IPS-20b (cell line): Measurements from ENCODE around the gene AKAP8L.
"Not testable (repeated sequence)": the region's sequence is repeated elsewhere in the genome, so short reads cannot be mapped to it uniquely, and the experiment has no call there.

ENCODE experiments used
- H3K27ac ChIP-seq: one replicate; pipeline ENCODE4 v1.5.1; 2013; ENCODE audit warnings: low read length
- H3K27me3 ChIP-seq: 2 replicates; pipeline ENCODE4 v1.6.1; 2013; ENCODE audit warnings: mild to moderate bottlenecking, low read length, inconsistent platforms; ENCODE audit not compliant: insufficient read depth
- H3K36me3 ChIP-seq: 2 replicates; pipeline ENCODE4 v1.6.1; 2013; ENCODE audit warnings: low read depth, mild to moderate bottlenecking, inconsistent platforms, low read length, moderate library complexity; ENCODE audit not compliant: insufficient read depth
- H3K4me1 ChIP-seq: 2 replicates; pipeline ENCODE4 v1.6.1; 2013; ENCODE audit warnings: mild to moderate bottlenecking, control low read depth, inconsistent platforms, low read length, moderate library complexity; ENCODE audit not compliant: insufficient read depth
- H3K4me3 ChIP-seq: 2 replicates; pipeline ENCODE4 v1.5.1; 2013; ENCODE audit warnings: mild to moderate bottlenecking, low read length, inconsistent platforms
- H3K9ac ChIP-seq: 2 replicates; pipeline ENCODE4 v1.6.1; 2013; ENCODE audit warnings: low read depth, mild to moderate bottlenecking, inconsistent platforms, low read length, moderate library complexity
- H3K9me3 ChIP-seq: 2 replicates; pipeline ENCODE4 v1.6.1; 2013; ENCODE audit warnings: mild to moderate bottlenecking, low read depth, low read length, inconsistent platforms; ENCODE audit not compliant: insufficient read depth

The AKAP8L gene

DNA sequence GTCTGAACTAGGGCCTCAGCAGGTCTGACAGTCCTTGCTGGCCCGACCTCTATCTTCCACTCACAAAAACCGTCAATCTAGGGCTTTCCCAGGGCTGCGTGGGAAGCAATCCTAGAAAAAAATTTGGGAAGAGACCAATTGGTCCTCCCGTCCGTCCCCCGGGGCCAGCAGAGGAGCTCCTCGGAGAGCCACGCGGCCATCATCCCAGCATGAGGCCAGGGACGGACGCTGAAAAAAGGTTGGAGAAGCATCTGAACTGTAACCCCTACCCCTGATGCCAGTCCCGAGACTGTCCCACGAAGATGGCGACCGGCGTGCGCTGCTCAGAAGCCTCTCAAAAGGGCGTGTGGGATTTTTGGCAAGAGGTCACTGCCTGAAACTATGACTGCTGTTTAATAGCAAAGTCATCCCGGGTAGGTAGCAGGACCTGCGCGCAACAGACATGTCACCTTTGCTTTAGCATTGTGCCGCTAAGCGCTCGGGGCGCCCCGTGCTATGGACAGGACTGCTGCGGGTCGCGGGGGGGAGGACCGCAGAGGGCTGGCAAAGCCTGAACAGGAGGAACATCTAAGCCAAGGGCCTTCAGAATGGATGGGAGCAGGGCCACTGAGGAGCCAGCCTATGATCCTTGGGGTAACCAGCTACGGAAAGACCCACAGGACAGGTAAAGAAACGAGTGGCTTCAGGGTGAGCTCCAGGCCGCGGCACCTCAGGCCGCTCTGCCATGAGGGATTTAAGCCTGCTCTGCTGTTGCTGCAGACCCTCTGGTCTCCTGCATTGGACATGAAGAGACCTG, 49.8 kb downstream of the AKAP8L start:
- no peaks in the 10 kb centered on the region for H3K27me3 ChIP-seq
- H3K9ac ChIP-seq = no peak overlapping the region
- H3K4me1 ChIP-seq = no peaks in the 10 kb centered on the region
- no peaks in the 10 kb centered on the region for H3K9me3 ChIP-seq
- peaks cover 93% of the 10 kb centered on the region for H3K36me3 ChIP-seq
- H3K27ac ChIP-seq = no peak overlapping the region
- no peak overlapping the region for H3K4me3 ChIP-seq

DNA sequence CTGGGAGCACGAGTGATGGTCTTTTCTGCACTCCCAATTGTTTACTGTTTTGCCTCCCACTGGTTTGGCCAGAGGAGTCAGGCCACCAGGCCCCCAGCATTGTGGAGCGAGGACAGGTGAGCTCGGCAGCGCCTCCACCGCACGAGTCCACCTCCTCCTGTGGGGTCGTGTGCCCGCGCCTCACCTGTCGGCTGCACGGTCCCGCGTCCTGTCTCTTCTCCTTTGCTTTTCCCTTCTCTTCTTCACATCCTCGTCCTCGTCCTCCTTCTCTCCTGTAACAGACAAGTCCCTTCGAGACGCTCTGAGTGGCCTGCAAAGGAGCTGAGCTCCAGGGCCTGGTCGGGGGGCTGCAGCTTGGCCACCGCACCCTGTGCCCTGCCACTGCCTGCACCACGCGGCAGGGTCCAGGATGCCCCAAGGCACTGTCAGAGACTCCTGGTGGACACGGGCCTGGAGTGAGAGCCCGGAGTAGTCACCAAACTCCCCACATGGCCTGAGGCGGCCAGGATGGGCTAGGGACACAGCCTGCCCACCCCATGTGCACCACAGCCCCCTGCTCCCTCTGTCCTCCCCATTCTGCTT, 50.6 kb downstream of the AKAP8L start:
- Histone ChIP-seq H3K9me3 (no peaks in the 10 kb centered on the region), H3K4me3 (no peak overlapping the region), H3K27ac (no peak overlapping the region), H3K9ac (no peak overlapping the region), H3K36me3 (peaks cover 87% of the 10 kb centered on the region), H3K27me3 (no peaks in the 10 kb centered on the region), H3K4me1 (no peaks in the 10 kb centered on the region)

DNA sequence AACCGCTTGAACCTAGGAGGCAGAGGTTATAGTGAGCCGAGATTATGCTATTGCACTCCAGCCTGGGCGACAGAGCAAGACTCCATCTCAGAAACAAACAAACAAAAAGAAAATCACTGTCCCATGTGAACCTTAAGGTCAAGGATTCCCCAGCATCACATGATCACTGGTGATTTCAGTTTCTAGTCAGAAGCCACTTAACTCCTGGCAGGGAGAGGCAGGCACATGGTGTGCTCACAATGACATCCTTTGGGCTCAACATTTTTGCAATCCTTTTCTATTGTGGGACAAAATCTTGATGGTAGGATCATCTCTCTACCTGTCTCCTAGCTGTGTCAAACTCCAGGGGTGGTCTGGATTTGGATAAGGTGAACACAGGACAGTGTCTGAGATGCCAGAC, 51.3 kb downstream of the AKAP8L start:
- H3K4me1 ChIP-seq = no peaks in the 10 kb centered on the region
- H3K36me3 ChIP-seq = peaks cover 80% of the 10 kb centered on the region
- H3K9me3 ChIP-seq = no peaks in the 10 kb centered on the region
- no peak overlapping the region for H3K27ac ChIP-seq
- H3K27me3 ChIP-seq = no peaks in the 10 kb centered on the region
- H3K4me3 ChIP-seq = no peak overlapping the region
- no peak overlapping the region for H3K9ac ChIP-seq

DNA sequence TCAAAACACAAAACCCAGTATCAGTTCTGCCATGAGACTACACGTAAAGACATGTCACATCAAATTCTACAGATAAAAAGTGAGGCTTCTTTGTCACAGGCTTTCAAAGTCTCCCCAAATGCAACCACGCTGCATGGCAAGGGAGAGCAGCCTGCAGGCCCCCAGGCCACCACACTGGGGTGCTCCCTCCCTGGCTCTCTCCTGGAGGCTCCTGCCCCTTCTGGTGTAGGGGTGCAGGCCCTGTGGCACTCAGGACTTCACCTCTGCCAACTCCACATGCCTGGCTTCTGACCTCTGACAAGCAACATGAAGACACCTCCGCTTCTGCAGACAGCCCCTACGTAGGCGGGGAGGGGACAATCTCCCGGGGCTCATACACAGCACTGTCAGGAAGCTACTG, 53.5 kb downstream of the AKAP8L start:
- H3K36me3 ChIP-seq = peaks cover 79% of the 10 kb centered on the region
- no peaks in the 10 kb centered on the region for H3K9me3 ChIP-seq
- H3K4me3 ChIP-seq = no peak overlapping the region
- no peaks in the 10 kb centered on the region for H3K4me1 ChIP-seq
- H3K9ac ChIP-seq = no peak overlapping the region
- H3K27ac ChIP-seq = no peak overlapping the region
- H3K27me3 ChIP-seq = no peaks in the 10 kb centered on the region

DNA sequence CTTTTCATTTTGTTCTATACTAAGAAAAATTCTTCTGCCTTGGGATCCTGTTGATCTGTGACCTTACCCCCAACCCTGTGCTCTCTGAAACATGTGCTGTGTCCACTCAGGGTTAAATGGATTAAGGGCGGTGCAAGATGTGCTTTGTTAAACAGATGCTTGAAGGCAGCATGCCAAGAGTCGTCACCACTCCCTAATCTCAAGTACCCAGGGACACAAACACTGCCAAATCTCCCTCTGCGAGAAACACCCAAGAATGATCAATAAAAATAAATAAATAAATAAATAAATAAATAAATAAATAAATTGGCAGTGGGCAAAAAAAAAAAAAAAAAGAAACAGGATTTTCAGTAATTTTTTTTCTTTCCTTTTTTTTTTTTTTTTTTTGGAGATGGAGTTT, 55.0 kb downstream of the AKAP8L start:
- not testable (repeated sequence) for H3K9ac ChIP-seq, H3K4me3 ChIP-seq, H3K4me1 ChIP-seq, H3K27me3 ChIP-seq, H3K9me3 ChIP-seq, H3K27ac ChIP-seq
- H3K36me3 ChIP-seq = peaks cover 78% of the 10 kb centered on the region

DNA sequence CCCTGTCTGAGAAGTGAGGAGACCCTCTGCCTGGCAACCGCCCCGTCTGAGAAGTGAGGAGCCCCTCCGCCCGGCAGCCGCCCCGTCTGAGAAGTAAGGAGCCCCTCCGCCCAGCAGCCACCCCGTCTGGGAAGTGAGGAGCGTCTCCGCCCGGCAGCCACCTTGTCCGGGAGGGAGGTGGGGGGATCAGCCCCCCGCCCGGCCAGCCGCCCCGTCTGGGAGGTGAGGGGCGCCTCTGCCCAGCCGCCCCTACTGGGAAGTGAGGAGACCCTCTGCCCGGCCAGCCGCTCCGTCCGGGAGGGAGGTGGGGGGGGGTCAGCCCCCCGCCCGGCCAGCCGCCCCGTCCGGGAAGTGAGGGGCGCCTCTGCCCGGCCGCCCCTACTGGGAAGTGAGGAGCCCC, 55.7 kb downstream of the AKAP8L start:
- not testable (repeated sequence) for H3K27me3 ChIP-seq, H3K27ac ChIP-seq, H3K4me1 ChIP-seq, H3K9me3 ChIP-seq, H3K9ac ChIP-seq, H3K4me3 ChIP-seq
- H3K36me3 ChIP-seq = peaks cover 78% of the 10 kb centered on the region

DNA sequence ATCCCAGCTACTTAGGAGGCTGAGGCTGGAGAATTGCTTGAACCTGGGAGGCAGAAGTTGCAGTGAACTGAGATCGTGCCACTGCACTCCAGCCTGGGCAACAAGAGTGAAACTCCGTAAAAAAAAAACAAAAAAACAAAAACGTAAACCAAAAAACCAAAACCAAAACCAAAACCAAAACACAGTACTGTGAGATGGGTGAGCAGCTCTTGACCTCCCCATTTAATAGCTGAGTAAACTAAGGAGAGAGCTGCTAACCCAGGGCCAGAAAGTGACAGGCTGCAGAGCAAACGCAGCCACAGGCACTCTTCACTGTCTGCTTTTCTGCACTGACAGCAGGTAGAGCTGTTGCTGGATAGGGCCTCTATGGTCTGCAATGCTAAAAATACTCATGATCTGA, 58.8 kb downstream of the AKAP8L start:
- not testable (repeated sequence) for H3K27me3 ChIP-seq, H3K4me3 ChIP-seq
- H3K36me3 ChIP-seq = peaks cover 74% of the 10 kb centered on the region

DNA sequence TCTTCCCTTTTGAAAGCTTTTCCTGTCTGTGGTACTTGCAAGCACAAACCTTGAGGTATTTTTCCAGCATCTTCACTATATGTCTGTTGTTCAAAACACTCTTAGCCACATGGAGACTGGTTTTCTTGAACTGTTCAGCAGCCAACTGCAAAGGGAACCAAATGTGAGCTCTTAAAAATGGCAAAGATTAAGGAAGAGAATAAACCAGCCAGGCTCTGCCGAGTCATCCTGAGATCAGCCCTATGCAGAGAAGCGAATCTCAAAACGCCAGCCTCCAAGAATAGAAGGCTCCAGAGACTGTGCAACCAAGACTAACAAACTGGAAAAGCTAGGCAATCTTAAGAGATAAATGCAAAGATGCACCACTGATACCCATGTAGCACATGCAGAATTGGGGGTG, 59.9 kb downstream of the AKAP8L start:
- H3K27ac ChIP-seq = no peak overlapping the region

More for the DNA sequence above, 58.8 kb downstream of the AKAP8L start:
- not testable (repeated sequence) for H3K4me1 ChIP-seq, H3K9me3 ChIP-seq, H3K9ac ChIP-seq, H3K27ac ChIP-seq

DNA sequence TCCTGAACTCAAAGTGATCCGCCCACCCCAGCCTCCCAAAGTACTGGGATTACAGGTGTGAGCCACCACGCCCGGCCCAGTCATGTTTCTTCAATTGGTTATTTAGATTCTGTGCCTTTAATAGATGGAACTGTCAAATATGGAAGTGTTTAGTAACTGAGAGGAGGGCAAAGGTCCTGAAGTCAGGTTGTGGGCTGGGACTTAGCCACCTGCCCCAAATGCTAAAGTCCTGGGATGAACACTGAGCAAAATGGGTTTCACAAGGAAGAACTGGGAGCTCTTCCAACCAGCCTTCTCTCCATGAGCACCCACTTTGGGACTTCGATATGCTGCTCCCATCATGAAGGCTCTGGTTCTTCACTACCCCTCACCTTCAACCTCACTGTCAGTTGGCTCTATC, 60.9 kb downstream of the AKAP8L start:
- no peaks in the 10 kb centered on the region for H3K4me1 ChIP-seq
- no peaks in the 10 kb centered on the region for H3K9me3 ChIP-seq
- no peaks in the 10 kb centered on the region for H3K27me3 ChIP-seq
- H3K9ac ChIP-seq = no peak overlapping the region
- peaks cover 84% of the 10 kb centered on the region for H3K36me3 ChIP-seq
- H3K4me3 ChIP-seq = no peak overlapping the region
- H3K27ac ChIP-seq = no peak overlapping the region

More for the DNA sequence above, 59.9 kb downstream of the AKAP8L start:
- H3K4me1 ChIP-seq = no peaks in the 10 kb centered on the region
- H3K36me3 ChIP-seq = peaks cover 78% of the 10 kb centered on the region
- no peak overlapping the region for H3K4me3 ChIP-seq
- no peak overlapping the region for H3K9ac ChIP-seq
- H3K27me3 ChIP-seq = no peaks in the 10 kb centered on the region
- no peaks in the 10 kb centered on the region for H3K9me3 ChIP-seq

DNA sequence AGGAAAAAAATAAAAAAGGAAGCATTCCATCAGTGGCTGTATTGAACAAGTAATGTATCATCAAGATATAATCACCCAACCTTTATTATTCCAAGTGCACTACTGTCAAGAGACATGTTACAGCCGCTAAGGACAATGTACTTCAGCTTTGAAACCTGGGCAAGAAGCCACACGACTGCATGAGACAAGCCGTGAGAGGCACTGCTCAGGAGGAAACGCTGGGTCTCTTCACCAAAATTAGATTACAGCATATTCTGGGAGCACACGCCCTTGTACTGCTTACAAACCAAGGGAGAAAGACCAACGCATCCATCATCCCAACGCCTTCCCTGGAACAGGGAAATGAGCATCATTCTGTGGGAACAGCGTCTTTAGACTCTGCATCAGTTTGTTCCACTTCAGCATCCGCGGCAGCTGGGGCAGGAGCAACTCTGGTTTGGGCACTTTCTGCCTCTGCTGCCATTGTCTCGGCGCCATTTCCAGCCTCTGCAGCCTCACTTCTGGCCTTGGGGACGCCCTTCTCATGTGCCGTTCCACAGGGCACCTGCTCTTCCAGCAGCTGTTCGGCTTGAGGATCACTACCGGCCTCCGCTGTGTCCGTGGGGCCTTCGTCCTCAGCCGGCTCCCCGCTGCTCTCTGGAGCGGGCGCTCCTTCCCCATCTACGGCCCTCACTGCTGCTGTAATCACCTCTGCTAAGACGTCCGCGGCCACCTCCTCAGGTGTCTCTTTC, 64.1 kb downstream of the AKAP8L start:
- Histone ChIP-seq H3K36me3 (peaks cover 59% of the 10 kb centered on the region), H3K4me3 (no peak overlapping the region), H3K9ac (no peak overlapping the region), H3K4me1 (no peaks in the 10 kb centered on the region), H3K27me3 (no peaks in the 10 kb centered on the region), H3K27ac (no peak overlapping the region), H3K9me3 (no peaks in the 10 kb centered on the region)

DNA sequence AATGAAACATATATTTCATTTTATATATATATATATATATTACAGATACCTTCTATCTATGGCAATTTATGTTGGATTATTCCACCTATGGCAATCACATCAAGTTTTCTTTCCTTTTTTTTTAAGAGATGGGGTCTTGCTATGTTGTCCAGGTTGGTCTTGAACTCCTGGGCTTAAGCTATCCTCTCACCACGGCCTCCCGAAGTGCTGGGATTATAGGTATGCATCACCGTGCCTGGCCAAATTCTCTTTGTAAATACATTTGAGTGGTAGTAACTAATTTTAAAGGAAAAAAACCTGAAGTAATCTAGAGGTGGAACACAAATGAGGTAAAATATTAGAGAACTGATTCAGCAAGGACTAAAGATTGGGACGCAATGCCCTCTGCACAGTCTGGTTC, 64.9 kb downstream of the AKAP8L start:
- Histone ChIP-seq H3K9ac (no peak overlapping the region), H3K27me3 (no peaks in the 10 kb centered on the region), H3K9me3 (no peaks in the 10 kb centered on the region), H3K36me3 (peaks cover 51% of the 10 kb centered on the region), H3K4me3 (no peak overlapping the region), H3K4me1 (no peaks in the 10 kb centered on the region), H3K27ac (no peak overlapping the region)

DNA sequence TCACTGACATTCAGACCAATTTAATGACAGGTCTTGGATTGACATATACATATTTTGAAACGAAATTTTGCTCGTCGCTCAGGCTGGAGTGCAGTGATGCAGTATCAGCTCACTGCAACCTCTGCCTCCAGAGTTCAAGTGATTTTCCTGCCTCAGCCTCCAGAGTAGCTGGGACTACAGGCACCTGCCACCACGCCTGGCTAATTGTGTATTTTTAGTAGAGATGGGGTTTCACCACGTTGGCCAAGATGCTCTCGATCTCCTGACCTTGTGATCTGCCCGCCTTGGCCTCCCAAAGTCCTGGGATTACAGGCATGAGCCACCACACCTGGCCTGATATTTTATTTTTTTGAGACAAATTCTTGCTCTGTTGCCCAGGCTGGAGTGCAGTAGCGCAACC, 66.3 kb downstream of the AKAP8L start:
- H3K4me3 ChIP-seq, H3K4me1 ChIP-seq, H3K9ac ChIP-seq, H3K27ac ChIP-seq, H3K27me3 ChIP-seq, H3K9me3 ChIP-seq: not testable (repeated sequence)
- H3K36me3 ChIP-seq = peaks cover 37% of the 10 kb centered on the region
